Right kidney (tissue), 1 donor: ENCODE measurements around the gene ARID3C.

Experiments used
- DNase-seq: peaks from one replicate; pipeline ENCODE4 v3.0.0-alpha.2; 2016

Gene ARID3C

GRCh38 chr9:34576597-34577399 lies 52.1 kb downstream of the ARID3C start:
- DNase-seq: peak; percentile 56

GRCh38 chr9:34575862-34576596 lies 52.8 kb downstream of the ARID3C start:
- no peak for DNase-seq

- DNase-seq: no peak
Observed at GRCh38 chr9:34575241-34575640, 53.6 kb downstream of the ARID3C start.

- no peak for DNase-seq
Observed at GRCh38 chr9:34574571-34574970, 54.3 kb downstream of the ARID3C start.

- no peak for DNase-seq
Observed at GRCh38 chr9:34573599-34574325, 55.1 kb downstream of the ARID3C start.

GRCh38 chr9:34572628-34573027 lies 56.2 kb downstream of the ARID3C start:
- no peak for DNase-seq

GRCh38 chr9:34572092-34572491 lies 56.8 kb downstream of the ARID3C start:
- no peak for DNase-seq

- no peak for DNase-seq
Observed at GRCh38 chr9:34571481-34571810, 57.4 kb downstream of the ARID3C start.
